B cell (primary cell): ENCODE data around the gene AUTS2.

Experiments used
- EZH2 ChIP-seq: IDR thresholded peaks from 2 replicates; pipeline ENCODE4 v1.6.1; 2012; ENCODE audit warnings: borderline replicate concordance, low read depth, mild to moderate bottlenecking, moderate library complexity, low read length; ENCODE audit not compliant: insufficient read depth, poor library complexity, severe bottlenecking
- TF ChIP-seq, protein P1 (sequence below): fragments of 200-600 bp; IDR thresholded peaks from one replicate; pipeline ENCODE4 v1.8.0; 2022; ENCODE audit warnings: antibody characterized with exemption, mild to moderate bottlenecking

DNA sequence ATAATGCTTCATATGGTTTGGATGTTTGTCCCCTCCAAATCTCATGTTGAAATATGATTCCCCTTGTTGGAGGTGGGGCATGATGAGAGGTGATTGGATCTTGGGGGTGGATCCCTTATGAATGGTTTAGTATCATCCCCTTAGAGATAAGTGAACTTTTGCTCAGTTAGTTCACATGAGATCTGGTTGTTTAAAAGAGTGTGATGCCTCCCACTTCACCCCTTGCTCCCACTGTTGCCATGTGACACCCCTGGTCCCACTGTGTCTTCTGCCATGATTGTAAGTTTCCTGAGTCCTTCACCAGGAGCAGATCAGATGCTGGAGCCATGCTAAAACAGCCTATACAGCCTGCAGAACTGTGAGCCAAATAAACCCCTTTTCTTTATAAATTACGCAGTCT lies 13.1 kb upstream of the AUTS2 start:
- TF ChIP-seq, protein P1, sequence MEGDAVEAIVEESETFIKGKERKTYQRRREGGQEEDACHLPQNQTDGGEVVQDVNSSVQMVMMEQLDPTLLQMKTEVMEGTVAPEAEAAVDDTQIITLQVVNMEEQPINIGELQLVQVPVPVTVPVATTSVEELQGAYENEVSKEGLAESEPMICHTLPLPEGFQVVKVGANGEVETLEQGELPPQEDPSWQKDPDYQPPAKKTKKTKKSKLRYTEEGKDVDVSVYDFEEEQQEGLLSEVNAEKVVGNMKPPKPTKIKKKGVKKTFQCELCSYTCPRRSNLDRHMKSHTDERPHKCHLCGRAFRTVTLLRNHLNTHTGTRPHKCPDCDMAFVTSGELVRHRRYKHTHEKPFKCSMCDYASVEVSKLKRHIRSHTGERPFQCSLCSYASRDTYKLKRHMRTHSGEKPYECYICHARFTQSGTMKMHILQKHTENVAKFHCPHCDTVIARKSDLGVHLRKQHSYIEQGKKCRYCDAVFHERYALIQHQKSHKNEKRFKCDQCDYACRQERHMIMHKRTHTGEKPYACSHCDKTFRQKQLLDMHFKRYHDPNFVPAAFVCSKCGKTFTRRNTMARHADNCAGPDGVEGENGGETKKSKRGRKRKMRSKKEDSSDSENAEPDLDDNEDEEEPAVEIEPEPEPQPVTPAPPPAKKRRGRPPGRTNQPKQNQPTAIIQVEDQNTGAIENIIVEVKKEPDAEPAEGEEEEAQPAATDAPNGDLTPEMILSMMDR = no peak
- no peak for TF ChIP-seq EZH2
